ENCODE results near the gene RNU1-3. TPM values are rescaled to one million over a fixed set of nuclear protein-coding genes. Genes with fewer than 3 reads are reported as not detected.
"Not testable (repeated sequence)": the region's sequence is repeated elsewhere in the genome, so short reads cannot be mapped to it uniquely, and the experiment has no call there.

The RNU1-3 gene
- total RNA-seq, 2 donors from 2014 or later, result 1,159 to 2,517 TPM

GRCh38 chr1:16642025-16642966 is 24.5 kb downstream of the RNU1-3 start:
- Histone ChIP-seq H3K4me1 (peaks cover 26% of the 10 kb centered on the region), H3K9ac (ENCODE audit: low read depth in 2 of 2, low read length in 2 of 2) (peak overlapping the region; percentile 19 to 91), H3K27ac (peak overlapping the region; percentile 64), H3K4me3 (peak overlapping the region; percentile 0)
- peak; percentile 89 for DNase-seq
- H3K36me3 ChIP-seq; H3K9me3 ChIP-seq; intact Hi-C loops (cut with DNase I); H3K27me3 ChIP-seq: not testable (repeated sequence)

GRCh38 chr1:16641159-16641975 is 25.4 kb downstream of the RNU1-3 start:
- H3K27me3 ChIP-seq; intact Hi-C loops (cut with DNase I); DNase-seq; H3K9me3 ChIP-seq; H3K4me3 ChIP-seq; H3K27ac ChIP-seq; H3K9ac ChIP-seq (ENCODE audit: low read depth in 2 of 2, low read length in 2 of 2); H3K36me3 ChIP-seq: not testable (repeated sequence)
- peaks cover 26% of the 10 kb centered on the region for H3K4me1 ChIP-seq

- H3K27ac ChIP-seq; H3K27me3 ChIP-seq; H3K9me3 ChIP-seq; H3K4me3 ChIP-seq; H3K36me3 ChIP-seq; intact Hi-C loops (cut with DNase I): not testable (repeated sequence)
- peak overlapping the region in 1 of 2 donors; percentile 40 for H3K9ac ChIP-seq (ENCODE audit: low read depth in 2 of 2, low read length in 2 of 2)
- DNase-seq, result peak; percentile 22
- peaks cover 19% of the 10 kb centered on the region for H3K4me1 ChIP-seq
Observed at GRCh38 chr1:16639091-16640031, 27.4 kb downstream of the RNU1-3 start.

- H3K4me3 ChIP-seq; H3K27ac ChIP-seq; H3K36me3 ChIP-seq; intact Hi-C loops (cut with DNase I); H3K27me3 ChIP-seq; H3K9ac ChIP-seq (ENCODE audit: low read depth in 2 of 2, low read length in 2 of 2); H3K9me3 ChIP-seq: not testable (repeated sequence)
- H3K4me1 ChIP-seq, result peaks cover 12% of the 10 kb centered on the region
- peak; percentile 19 for DNase-seq
Observed at GRCh38 chr1:16637941-16638778, 28.6 kb downstream of the RNU1-3 start.

GRCh38 chr1:16636551-16637195 is 30.1 kb downstream of the RNU1-3 start:
- peaks cover 12% of the 10 kb centered on the region for H3K36me3 ChIP-seq
- H3K4me3 ChIP-seq; H3K27ac ChIP-seq; H3K9ac ChIP-seq (ENCODE audit: low read depth in 2 of 2, low read length in 2 of 2); H3K9me3 ChIP-seq; intact Hi-C loops (cut with DNase I); H3K27me3 ChIP-seq; H3K4me1 ChIP-seq: not testable (repeated sequence)
- DNase-seq, result peak; percentile 23

GRCh38 chr1:16635959-16636358 is 30.8 kb downstream of the RNU1-3 start:
- intact Hi-C loops (cut with DNase I); H3K9me3 ChIP-seq; H3K27me3 ChIP-seq; H3K4me3 ChIP-seq; H3K9ac ChIP-seq (ENCODE audit: low read depth in 2 of 2, low read length in 2 of 2); H3K4me1 ChIP-seq; H3K27ac ChIP-seq: not testable (repeated sequence)
- peak; percentile 17 for DNase-seq
- H3K36me3 ChIP-seq, result peaks cover 20% of the 10 kb centered on the region

GRCh38 chr1:16633540-16634282 is 33.0 kb downstream of the RNU1-3 start:
- H3K36me3 ChIP-seq, result peaks cover 28% of the 10 kb centered on the region
- H3K9ac ChIP-seq (ENCODE audit: low read depth in 2 of 2, low read length in 2 of 2); H3K9me3 ChIP-seq; H3K27me3 ChIP-seq; H3K4me1 ChIP-seq; H3K4me3 ChIP-seq; intact Hi-C loops (cut with DNase I); H3K27ac ChIP-seq: not testable (repeated sequence)
- DNase-seq, result peak; percentile 18

- H3K4me3 ChIP-seq; H3K27me3 ChIP-seq; H3K9ac ChIP-seq (ENCODE audit: low read depth in 2 of 2, low read length in 2 of 2); H3K9me3 ChIP-seq; H3K4me1 ChIP-seq; DNase-seq; intact Hi-C loops (cut with DNase I); H3K27ac ChIP-seq: not testable (repeated sequence)
- peaks cover 34% of the 10 kb centered on the region for H3K36me3 ChIP-seq
Observed at GRCh38 chr1:16632044-16632850, 34.5 kb downstream of the RNU1-3 start.

Measured in colonic mucosa (tissue), 4 donors.